Stimulated activated CD4-positive, alpha-beta T cell treated with anti-CD3 and anti-CD28 coated beads, Interleukin-15, amount 100 ng/mL, for 1 hour (primary cell): ENCODE results near the gene TBC1D12.
A peak's percentile ranks its signal among the peaks of the same experiment; 100 is the strongest.
"Not testable (repeated sequence)": the region's sequence is repeated elsewhere in the genome, so short reads cannot be mapped to it uniquely, and the experiment has no call there.

ENCODE experiments used
- DNase-seq, 2 donors: peaks; one replicate each; pipeline ENCODE4 v3.0.0-alpha.2; 2020; ENCODE audit warnings: low read depth in 1 of 2, low spot score in 1 of 2

Gene TBC1D12

GRCh38 chr10:94542282-94542681 lies 139.9 kb downstream of the TBC1D12 start:
- not testable (repeated sequence) for DNase-seq

DNA sequence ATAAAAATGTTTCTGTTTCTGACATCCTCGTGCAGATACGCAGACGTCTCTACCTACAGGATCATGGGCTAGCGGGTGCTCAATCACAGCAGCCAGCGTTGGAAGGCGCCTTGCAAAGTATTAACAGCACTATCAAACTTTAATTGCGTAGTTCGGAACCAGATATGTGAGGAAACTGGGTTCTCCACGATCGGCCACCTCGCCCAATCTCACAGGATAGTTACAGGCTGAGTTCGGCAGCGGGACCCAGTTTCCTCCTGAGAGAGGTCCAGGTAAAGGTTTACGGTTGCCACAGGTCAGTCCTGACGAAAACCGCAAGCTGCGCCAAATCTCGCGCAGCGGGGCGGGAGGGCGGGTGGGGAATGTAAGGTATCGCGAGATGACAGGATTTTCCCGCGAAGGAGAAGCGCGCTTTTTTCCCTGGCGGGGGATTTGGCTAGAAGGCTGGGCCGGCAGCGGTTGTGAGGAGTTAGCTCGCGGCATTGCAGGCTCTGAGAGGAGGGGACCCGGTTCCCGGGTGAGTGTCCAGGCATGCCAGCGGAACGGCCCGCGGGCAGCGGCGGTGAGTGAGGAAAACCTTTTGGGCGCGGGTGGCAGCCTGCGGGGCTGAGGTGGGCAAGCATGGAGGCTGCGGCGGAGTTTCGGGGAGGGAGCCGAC lies 143.2 kb downstream of the TBC1D12 start, which contains the start of gene HELLS:
Gene HELLS (plus strand): TSS at position 398 of the 658 bp plus-strand sequence. CDS start 134 bp downstream, at position 532.
- DNase-seq, result peak; percentile 31 to 50

GRCh38 chr10:94546049-94546900 lies 143.9 kb downstream of the TBC1D12 start:
- DNase-seq, result no peak

DNA sequence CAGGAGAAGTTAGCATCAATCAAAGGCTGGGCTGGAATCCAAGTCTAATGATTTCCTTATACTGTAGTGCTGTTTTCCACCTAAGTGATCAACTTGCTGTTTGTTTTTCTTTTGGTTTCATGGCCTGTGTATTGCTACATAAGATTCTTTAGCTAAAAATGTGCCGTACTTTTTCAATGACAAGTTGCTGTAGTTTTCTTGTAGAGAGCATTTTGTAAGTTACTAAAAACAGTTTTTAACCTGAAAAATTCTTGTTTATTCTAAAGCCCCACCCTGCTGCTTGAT lies 144.5 kb downstream of the TBC1D12 start:
- DNase-seq, result no peak

- no peak for DNase-seq
Measured at GRCh38 chr10:94549221-94549620, 146.9 kb downstream of the TBC1D12 start.

DNA sequence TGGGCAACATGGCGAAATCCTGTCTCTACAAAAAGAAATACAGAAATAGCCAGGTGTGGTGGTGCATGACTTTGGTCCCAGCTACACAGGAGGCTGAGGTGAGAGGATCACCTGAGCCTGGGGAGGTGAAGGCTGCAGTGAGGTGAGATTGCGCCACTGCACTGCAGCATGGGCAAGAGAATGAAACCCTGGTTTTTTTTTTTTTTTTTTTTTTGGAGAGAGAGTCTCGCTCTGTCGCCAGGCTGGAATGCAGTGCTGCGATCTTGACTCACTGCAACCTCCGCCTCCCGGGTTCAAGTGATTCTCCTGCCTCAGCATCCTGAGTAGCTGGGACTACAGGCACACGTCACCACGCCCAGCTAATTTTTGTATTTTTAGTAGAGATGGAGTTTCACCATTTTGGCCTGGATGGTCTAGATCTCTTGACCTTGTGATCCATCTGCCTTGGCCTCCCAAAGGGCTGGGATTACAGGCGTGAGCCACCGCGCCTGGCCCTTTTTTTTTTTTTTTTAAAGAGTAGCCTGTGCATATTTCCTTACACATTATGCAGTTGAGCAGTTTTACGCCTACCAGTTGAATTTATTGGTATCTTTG lies 165.5 kb downstream of the TBC1D12 start:
- DNase-seq, result not testable (repeated sequence)

DNA sequence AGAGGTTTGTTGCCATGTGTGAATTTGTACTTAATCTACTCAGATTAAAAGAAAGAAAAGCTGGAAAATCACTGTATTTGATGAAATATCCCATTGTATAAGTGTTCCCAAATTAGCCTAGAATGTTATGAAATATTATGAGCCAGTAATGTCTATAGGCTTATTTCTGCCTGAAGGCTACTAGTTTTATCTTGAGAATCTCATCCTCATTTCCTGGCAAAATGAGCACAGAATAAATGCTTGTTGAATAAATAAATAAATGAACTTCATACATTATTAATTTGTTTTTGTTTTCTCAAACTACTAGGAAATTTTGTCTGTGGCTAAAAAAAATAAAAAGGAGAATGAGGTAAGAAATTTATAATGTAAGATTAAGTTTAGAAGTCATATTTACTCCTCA lies 168.7 kb downstream of the TBC1D12 start:
- DNase-seq, result no peak

DNA sequence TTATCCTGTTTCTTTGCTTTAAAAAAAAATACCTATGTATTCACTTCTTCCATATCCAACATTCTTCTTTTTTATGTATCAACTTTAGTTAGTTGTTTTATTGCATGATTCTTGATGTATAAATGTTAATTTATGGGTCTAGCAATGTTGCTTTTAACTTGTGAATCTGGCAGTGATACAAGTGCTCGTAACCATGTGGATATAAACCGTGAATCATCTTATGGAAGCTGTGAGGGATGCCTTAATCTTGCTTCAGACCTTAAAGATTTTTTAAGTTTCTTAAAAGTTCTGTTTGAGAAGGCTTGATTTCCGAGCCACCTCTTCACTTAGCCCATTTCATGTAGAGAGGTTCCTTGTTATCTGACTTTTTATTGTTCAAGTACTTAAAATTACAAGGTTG lies 169.2 kb downstream of the TBC1D12 start:
- DNase-seq, result no peak

GRCh38 chr10:94578790-94579189 lies 176.4 kb downstream of the TBC1D12 start:
- no peak for DNase-seq

GRCh38 chr10:94583124-94583523 lies 180.8 kb downstream of the TBC1D12 start:
- no peak for DNase-seq
